LNCAP (cell line): ENCODE data around the gene NCOA4.

Source experiments
- CTCF ChIP-seq: fragments of 450-650 bp; IDR thresholded peaks from 2 replicates; pipeline ENCODE4 v1.5.1; 2017; ENCODE audit warnings: mild to moderate bottlenecking

Gene NCOA4

GRCh38 chr10:46057038-46057437, 26.6 kb upstream of the NCOA4 start:
- no peak for TF ChIP-seq CTCF

- no peak for TF ChIP-seq CTCF
These were observed 25.3 kb upstream of the NCOA4 start for GRCh38 chr10:46055771-46056170.

GRCh38 chr10:46053534-46054434, 23.4 kb upstream of the NCOA4 start:
- no peak for TF ChIP-seq CTCF

- TF ChIP-seq CTCF, result no peak
These were observed 22.5 kb upstream of the NCOA4 start for GRCh38 chr10:46052791-46053375.

- no peak for TF ChIP-seq CTCF
These were observed 21.8 kb upstream of the NCOA4 start for GRCh38 chr10:46052057-46052790.

GRCh38 chr10:46050941-46051623, 20.7 kb upstream of the NCOA4 start:
- TF ChIP-seq CTCF, result no peak

- TF ChIP-seq CTCF, result no peak
These were observed 17.7 kb upstream of the NCOA4 start for GRCh38 chr10:46048152-46048551.
